Gastroesophageal sphincter (tissue), 4 donors: ENCODE results near the gene S100A13. TPM values are rescaled to one million over a fixed set of nuclear protein-coding genes. Genes with fewer than 3 reads are reported as not detected.

Experiments used
- ATAC-seq: fragments of 150-250 bp; one replicate; pipeline ENCODE4 v1.9.1; 2016; ENCODE audit warnings: mild to moderate bottlenecking, moderate library complexity
- H3K27ac ChIP-seq, 4 donors: fragments of 200-600 bp; sonication (generic) in 3 of 4; 1 replicate in 3 of 4; 2 replicates in 1 of 4; pipeline ENCODE4 v1.5.1; 2016 to 2019
- H3K27me3 ChIP-seq: fragments of 200-600 bp; sonication (generic); one replicate; pipeline ENCODE4 v1.5.1; 2019
- H3K36me3 ChIP-seq, 2 donors: fragments of 200-600 bp; sonication (generic); one replicate each; pipeline ENCODE4 v1.5.1; 2019; ENCODE audit warnings: control low read depth in 1 of 2
- H3K4me1 ChIP-seq, 3 donors: fragments of 200-600 bp; sonication (generic); 1 replicate in 2 of 3; 2 replicates in 1 of 3; pipeline ENCODE4 v1.5.1; 2016 to 2019; ENCODE audit warnings: control low read depth in 2 of 3
- H3K4me3 ChIP-seq, 2 donors: fragments of 200-600 bp; sonication (generic); one replicate each; pipeline ENCODE4 v1.5.1; 2019; ENCODE audit warnings: mild to moderate bottlenecking in 1 of 2, moderate library complexity in 1 of 2
- H3K9me3 ChIP-seq, 3 donors: fragments of 200-600 bp; sonication (generic); one replicate each; pipeline ENCODE4 v1.5.1; 2017 to 2019; ENCODE audit warnings: control low read depth in 2 of 3
- CTCF ChIP-seq, 4 experiments: fragments of 200-600 bp in 2 of 4; fragments of 450-650 bp in 2 of 4; sonication (generic) in 1 of 4; IDR thresholded peaks; one replicate each; pipeline ENCODE4 v1.5.1; 2017 to 2019; ENCODE audit warnings: antibody characterized with exemption in 4 of 4, mild to moderate bottlenecking in 2 of 4, moderate library complexity in 2 of 4
- EP300 ChIP-seq: sonication (generic); formaldehyde crosslinking; IDR thresholded peaks from one replicate; pipeline ENCODE4 v1.6.1; 2017; ENCODE audit warnings: antibody characterized with exemption, mild to moderate bottlenecking
- POLR2A ChIP-seq, 2 donors: fragments of 450-650 bp; IDR thresholded peaks; one replicate each; pipeline ENCODE4 v1.6.1; 2017; ENCODE audit warnings: antibody characterized with exemption in 2 of 2, mild to moderate bottlenecking in 2 of 2, moderate library complexity in 1 of 2
- POLR2AphosphoS5 ChIP-seq: sonication (generic); formaldehyde crosslinking; IDR thresholded peaks from one replicate; pipeline ENCODE4 v1.6.1; 2017; ENCODE audit warnings: antibody characterized with exemption
- WGBS, 2 donors: methylation state at CpG; one replicate each; pipeline ENCODE4 v1.1.5; 2018; ENCODE audit warnings: low coverage in 1 of 2; 5-methylcytosine and 5-hydroxymethylcytosine counted together
- total RNA-seq, 4 donors: library from RNA; depleted of rRNA; stranded (reverse); fragments of >200 nt; gene quantifications; one replicate each; pipeline ENCODE4 v1.1.0, GENCODE V29; 2016

Gene S100A13
- total RNA-seq, 4 donors from 2014 or later: 56.1 to 133 (median 76.3) TPM

GRCh38 chr1:153616917-153617311 lies 10.4 kb downstream of the S100A13 start:
- peak overlapping the region in 2 of 4 donors; percentile 53 for H3K27ac ChIP-seq
- peaks cover 0 to 22% (median 19%) of the 10 kb centered on the region in 3 donors for H3K4me1 ChIP-seq
- no peaks in the 10 kb centered on the region for H3K9me3 ChIP-seq
- H3K27me3 ChIP-seq: no peaks in the 10 kb centered on the region
- TF ChIP-seq POLR2AphosphoS5 (no peak), CTCF (IDR thresholded peaks at IDR 0.05) (no peak), EP300 (no peak)
- 44 to 80% methylated on average over 1 to 4 of the region's 5 CpGs for WGBS, 2 donors
- no peak overlapping the region for H3K4me3 ChIP-seq
- peaks cover 0 to 27% of the 10 kb centered on the region in 2 donors for H3K36me3 ChIP-seq
- no peak for ATAC-seq

GRCh38 chr1:153616144-153616916 lies 11.0 kb downstream of the S100A13 start, which contains the start of gene S100A14:
TSS of gene S100A14 (minus strand) at chr1:153616325. CDS start at chr1:153615858, 467 bp downstream.
- no peak within 1 kb of the TSS for H3K4me3 ChIP-seq
- peak within 1 kb of the TSS in 2 of 4 donors; percentile 53 for H3K27ac ChIP-seq
- no peaks in the 10 kb centered on the region for H3K27me3 ChIP-seq
- ATAC-seq: no peak
- 40 to 77% methylated on average over 1 to 2 of the region's 10 CpGs for WGBS, 2 donors
- H3K36me3 ChIP-seq: peaks cover 0 to 27% of the 10 kb centered on the region in 2 donors
- no peak for TF ChIP-seq POLR2A (IDR thresholded peaks at IDR 0.05)
- TF ChIP-seq POLR2AphosphoS5: no peak
- TF ChIP-seq EP300: no peak
- TF ChIP-seq CTCF (IDR thresholded peaks at IDR 0.05): no peak
- H3K4me1 ChIP-seq: peaks cover 0 to 28% (median 22%) of the 10 kb centered on the region in 3 donors
- H3K9me3 ChIP-seq: no peaks in the 10 kb centered on the region

GRCh38 chr1:153615406-153615805 lies 11.9 kb downstream of the S100A13 start:
- peaks cover 0 to 25% of the 10 kb centered on the region in 2 donors for H3K36me3 ChIP-seq
- H3K27ac ChIP-seq: no peak overlapping the region
- no peaks in the 10 kb centered on the region for H3K27me3 ChIP-seq
- no CpG with 5 or more reads among the region's 2 CpGs for WGBS, 2 donors
- TF ChIP-seq EP300 (no peak), POLR2A (IDR thresholded peaks at IDR 0.05) (no peak), POLR2AphosphoS5 (no peak), CTCF (IDR thresholded peaks at IDR 0.05) (no peak)
- H3K4me3 ChIP-seq: no peak overlapping the region
- ATAC-seq: no peak
- peaks cover 0 to 37% (median 31%) of the 10 kb centered on the region in 3 donors for H3K4me1 ChIP-seq
- no peaks in the 10 kb centered on the region for H3K9me3 ChIP-seq

GRCh38 chr1:153614906-153615305 lies 12.4 kb downstream of the S100A13 start:
- Histone ChIP-seq H3K27me3 (no peaks in the 10 kb centered on the region), H3K4me1 (peaks cover 0 to 42% (median 34%) of the 10 kb centered on the region in 3 donors), H3K27ac (peak overlapping the region in 1 of 4 donors; percentile 12), H3K36me3 (peaks cover 0 to 20% of the 10 kb centered on the region in 2 donors), H3K4me3 (no peak overlapping the region), H3K9me3 (no peaks in the 10 kb centered on the region)
- no CpG with 5 or more reads among the region's 7 CpGs for WGBS, 2 donors
- ATAC-seq: no peak
- no peak for TF ChIP-seq EP300
- TF ChIP-seq POLR2AphosphoS5: no peak
- no peak for TF ChIP-seq CTCF (IDR thresholded peaks at IDR 0.05)
